ENCODE measurements around the gene PFDN1. TPM values are rescaled to one million over a fixed set of nuclear protein-coding genes. Genes with fewer than 3 reads are reported as not detected.

The PFDN1 gene
- total RNA-seq, 1 experiment from 2014 or later: 69.1 TPM

DNA sequence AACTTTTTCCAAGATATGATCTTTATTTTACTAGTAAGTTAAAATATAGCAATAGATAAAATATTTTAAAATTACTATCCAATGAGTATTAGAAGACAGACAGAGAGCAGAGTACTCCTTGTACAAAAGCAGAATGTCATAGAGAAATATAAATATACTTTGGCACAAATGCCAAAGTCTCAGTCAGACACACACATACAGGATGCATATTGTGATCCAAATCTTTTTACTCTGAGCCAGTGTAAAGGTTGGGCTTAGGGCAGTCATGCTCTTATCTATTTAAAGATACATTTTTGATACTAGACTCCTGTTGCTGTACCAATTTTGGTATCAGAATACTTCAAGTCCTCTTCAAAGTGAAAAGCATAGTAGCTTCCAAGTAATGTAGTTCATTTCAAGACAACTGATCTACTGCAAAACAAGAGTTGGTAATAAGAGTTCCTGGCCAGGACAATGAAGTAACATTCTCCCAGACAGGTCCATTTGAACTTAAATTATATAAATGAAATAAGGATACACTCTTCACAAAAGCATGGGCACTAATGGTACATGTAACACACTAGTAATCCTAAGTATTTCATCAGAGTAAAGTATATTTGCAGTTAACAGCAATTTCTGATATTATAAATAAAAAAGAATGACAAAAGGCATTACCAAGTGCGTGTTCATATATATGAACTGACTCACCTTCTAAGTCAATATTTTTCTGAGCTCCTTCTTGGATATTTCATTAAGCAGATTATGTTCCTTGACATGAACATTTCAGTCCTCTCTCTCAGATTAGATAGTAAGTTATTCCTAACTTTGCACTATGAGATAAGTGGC lies 10.5 kb downstream of the PFDN1 start:
- peaks cover 25% of the 10 kb centered on the region for H3F3A ChIP-seq (ENCODE audit: insufficient read depth, low read depth)
- ChIA-PET CTCF (no interaction called here), POLR2A (ENCODE audit: unreplicated experiment) (no interaction called here)
- peak overlapping the region; percentile 5; the same call in 1 of the 2 replicates for H3K4me2 ChIP-seq
- TF ChIP-seq, protein P1, sequence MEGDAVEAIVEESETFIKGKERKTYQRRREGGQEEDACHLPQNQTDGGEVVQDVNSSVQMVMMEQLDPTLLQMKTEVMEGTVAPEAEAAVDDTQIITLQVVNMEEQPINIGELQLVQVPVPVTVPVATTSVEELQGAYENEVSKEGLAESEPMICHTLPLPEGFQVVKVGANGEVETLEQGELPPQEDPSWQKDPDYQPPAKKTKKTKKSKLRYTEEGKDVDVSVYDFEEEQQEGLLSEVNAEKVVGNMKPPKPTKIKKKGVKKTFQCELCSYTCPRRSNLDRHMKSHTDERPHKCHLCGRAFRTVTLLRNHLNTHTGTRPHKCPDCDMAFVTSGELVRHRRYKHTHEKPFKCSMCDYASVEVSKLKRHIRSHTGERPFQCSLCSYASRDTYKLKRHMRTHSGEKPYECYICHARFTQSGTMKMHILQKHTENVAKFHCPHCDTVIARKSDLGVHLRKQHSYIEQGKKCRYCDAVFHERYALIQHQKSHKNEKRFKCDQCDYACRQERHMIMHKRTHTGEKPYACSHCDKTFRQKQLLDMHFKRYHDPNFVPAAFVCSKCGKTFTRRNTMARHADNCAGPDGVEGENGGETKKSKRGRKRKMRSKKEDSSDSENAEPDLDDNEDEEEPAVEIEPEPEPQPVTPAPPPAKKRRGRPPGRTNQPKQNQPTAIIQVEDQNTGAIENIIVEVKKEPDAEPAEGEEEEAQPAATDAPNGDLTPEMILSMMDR (conservative IDR thresholded peaks at IDR 0.05): no peak
- no peak for TF ChIP-seq EZH2 (IDR thresholded peaks at IDR 0.05; ENCODE audit: low read depth)
- no peak overlapping the region for H2AFZ ChIP-seq
- no peaks in the 10 kb centered on the region for H3K9me3 ChIP-seq (ENCODE audit: insufficient read depth, low read depth)
- H3K79me2 ChIP-seq (ENCODE audit: low read depth): peaks cover 95% of the 10 kb centered on the region
- no peaks in the 10 kb centered on the region for H3K9me2 ChIP-seq (ENCODE audit: insufficient read depth)
- no peaks in the 10 kb centered on the region for H4K20me1 ChIP-seq (ENCODE audit: insufficient read depth)
- H3K36me3 ChIP-seq (ENCODE audit: low read depth): peaks cover 17% of the 10 kb centered on the region; the same call in 1 of the 2 replicates
- no peaks in the 10 kb centered on the region for H3K27me3 ChIP-seq (ENCODE audit: insufficient read depth, low read depth)
- H3K4me3 ChIP-seq: no peak overlapping the region
- DNase-seq: no peak
- intact Hi-C loops (cut with micrococcal nuclease; ENCODE audit: unreplicated experiment): no loop called here
- peak overlapping the region; percentile 17 for H3K27ac ChIP-seq
- peaks cover 45% of the 10 kb centered on the region for H3K4me1 ChIP-seq (replicated peaks; ENCODE audit: insufficient read depth)
- no TSS peak for BruUV-seq (replicated peaks)

DNA sequence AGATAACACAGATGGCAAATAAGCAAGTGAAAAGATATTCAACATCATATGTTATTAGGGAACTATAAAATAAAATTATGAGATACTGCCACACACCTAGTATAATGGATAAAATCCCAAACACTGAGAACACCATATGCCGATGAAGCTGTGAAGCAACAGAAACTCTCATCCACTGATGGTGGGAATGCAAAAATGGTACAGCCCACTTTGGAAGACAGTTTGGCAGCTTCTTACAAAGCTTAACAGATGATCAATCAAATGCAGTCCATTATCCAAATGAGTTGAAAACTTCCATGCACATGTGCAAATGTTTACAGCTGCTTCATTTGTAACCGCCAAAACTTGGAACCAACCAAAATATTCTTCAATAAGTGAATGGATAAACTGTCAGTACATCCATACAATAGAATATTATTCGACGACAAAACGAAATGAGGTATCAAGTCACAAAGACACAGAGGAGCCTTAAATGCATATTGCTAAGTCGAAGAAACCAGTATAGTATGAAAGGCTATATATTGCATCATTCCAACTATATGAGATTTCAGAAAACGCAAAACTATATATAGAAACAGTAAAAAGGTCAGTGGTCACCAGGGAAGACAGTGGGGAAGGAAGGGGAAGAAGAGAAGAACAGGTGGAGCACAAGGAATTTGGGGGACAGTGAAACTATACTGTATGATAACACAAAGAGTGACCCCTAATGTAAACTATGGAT lies 14.9 kb downstream of the PFDN1 start:
- Histone ChIP-seq H3K36me3 (ENCODE audit: low read depth) (0 out of 2 replicates have a peak, but pooled peaks cover 17% of the 10 kb centered on the region), H3K9me3 (ENCODE audit: insufficient read depth, low read depth) (no peaks in the 10 kb centered on the region), H3K4me2 (no peak overlapping the region), H3K79me2 (ENCODE audit: low read depth) (peaks cover 92% of the 10 kb centered on the region), H3K27me3 (ENCODE audit: insufficient read depth, low read depth) (no peaks in the 10 kb centered on the region), H3K27ac (0 out of 2 replicates have a peak overlapping the region, but pooled peaks have one; percentile 14), H2AFZ (no peak overlapping the region), H3K4me3 (no peak overlapping the region), H3K9me2 (ENCODE audit: insufficient read depth) (no peaks in the 10 kb centered on the region), H3F3A (ENCODE audit: insufficient read depth, low read depth) (no peaks in the 10 kb centered on the region; the same call in 1 of the 2 replicates), H3K4me1 (replicated peaks; ENCODE audit: insufficient read depth) (peaks cover 7% of the 10 kb centered on the region), H4K20me1 (ENCODE audit: insufficient read depth) (no peaks in the 10 kb centered on the region)
- no peak for DNase-seq
- no peak for TF ChIP-seq EZH2 (IDR thresholded peaks at IDR 0.05; ENCODE audit: low read depth)
- TF ChIP-seq, protein P1 (conservative IDR thresholded peaks at IDR 0.05): no peak
- intact Hi-C loops (cut with micrococcal nuclease; ENCODE audit: unreplicated experiment): no loop called here
- ChIA-PET POLR2A (ENCODE audit: unreplicated experiment) (no interaction called here), CTCF (no interaction called here)
- BruUV-seq (replicated peaks): no TSS peak

- H3K4me1 ChIP-seq (replicated peaks; ENCODE audit: insufficient read depth): no peaks in the 10 kb centered on the region; the same call in 1 of the 2 replicates
- intact Hi-C loops (cut with micrococcal nuclease; ENCODE audit: unreplicated experiment): no loop called here
- ChIA-PET CTCF (no interaction called here), POLR2A (ENCODE audit: unreplicated experiment) (no interaction called here)
- no peaks in the 10 kb centered on the region for H3K27me3 ChIP-seq (ENCODE audit: insufficient read depth, low read depth)
- H3F3A ChIP-seq (ENCODE audit: insufficient read depth, low read depth): no peaks in the 10 kb centered on the region; the same call in 1 of the 2 replicates
- H2AFZ ChIP-seq: no peak overlapping the region
- no peaks in the 10 kb centered on the region for H3K9me2 ChIP-seq (ENCODE audit: insufficient read depth)
- no peak for TF ChIP-seq EZH2 (IDR thresholded peaks at IDR 0.05; ENCODE audit: low read depth)
- TF ChIP-seq, protein P1 (conservative IDR thresholded peaks at IDR 0.05): no peak
- no peak overlapping the region for H3K4me2 ChIP-seq
- no TSS peak for BruUV-seq (replicated peaks)
- H3K4me3 ChIP-seq: no peak overlapping the region
- DNase-seq: no peak
- 0 out of 2 replicates have a peak overlapping the region, but pooled peaks have one; percentile 14 for H3K27ac ChIP-seq
- peaks cover 84% of the 10 kb centered on the region for H3K79me2 ChIP-seq (ENCODE audit: low read depth)
- H3K9me3 ChIP-seq (ENCODE audit: insufficient read depth, low read depth): no peaks in the 10 kb centered on the region
- H3K36me3 ChIP-seq (ENCODE audit: low read depth): 0 out of 2 replicates have a peak, but pooled peaks cover 17% of the 10 kb centered on the region
- no peaks in the 10 kb centered on the region for H4K20me1 ChIP-seq (ENCODE audit: insufficient read depth)
These were observed 16.5 kb downstream of the PFDN1 start for GRCh38 chr5:140286424-140286823.
